Stimulated activated memory B cell treated with anti-CD40 and anti-IgM and Interleukin-4, amounts not matched to agents 10 μg/mL and 1 μg/mL and 100 μg/mL, for 72 hours (primary cell): Measurements from ENCODE around the gene KCNT1.

Experiments used
- ATAC-seq: fragments of 150-1000 bp; cut with Tn5 transposase; 2 replicates; pipeline ENCODE4 v1.10.0; 2021
- H3K27ac Mint-ChIP-seq: one replicate; pipeline ENCODE4 v1.8.0; 2022; ENCODE audit warnings: mild to moderate bottlenecking, mixed read lengths
- H3K27me3 Mint-ChIP-seq: one replicate; pipeline ENCODE4 v1.8.0; 2022; ENCODE audit warnings: mixed read lengths
- H3K36me3 Mint-ChIP-seq: one replicate; pipeline ENCODE4 v1.8.0; 2022; ENCODE audit warnings: mixed read lengths
- H3K4me1 Mint-ChIP-seq: one replicate; pipeline ENCODE4 v1.8.0; 2022; ENCODE audit warnings: mixed read lengths
- H3K4me3 Mint-ChIP-seq: one replicate; pipeline ENCODE4 v1.8.0; 2022; ENCODE audit warnings: mild to moderate bottlenecking, moderate library complexity, mixed read lengths
- H3K9me3 Mint-ChIP-seq: one replicate; pipeline ENCODE4 v1.8.0; 2022; ENCODE audit warnings: mixed read lengths

KCNT1 gene

DNA sequence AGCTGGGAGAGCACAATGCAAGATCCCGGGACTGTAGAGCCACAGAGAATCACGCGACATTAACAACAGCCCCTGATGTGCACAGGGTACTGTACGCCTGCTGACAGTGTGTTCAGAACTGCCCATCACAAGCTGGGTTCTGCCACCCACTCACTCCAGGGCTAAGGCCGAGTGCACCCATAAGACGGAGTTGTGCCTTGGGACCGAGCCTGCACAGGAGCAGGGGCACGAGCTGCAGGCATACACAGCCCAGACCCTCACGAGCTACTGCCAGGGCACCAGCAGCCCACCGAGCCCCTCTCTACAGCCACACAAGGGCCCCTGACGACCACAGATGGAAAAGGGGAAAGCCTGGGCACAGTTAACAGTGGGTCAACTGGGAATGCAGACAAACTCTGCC is 137.5 kb downstream of the KCNT1 start:
- Mint-ChIP-seq H3K4me3 (no peak overlapping the region), H3K27me3 (no peaks in the 10 kb centered on the region), H3K9me3 (peaks cover 6% of the 10 kb centered on the region), H3K4me1 (peaks cover 5% of the 10 kb centered on the region), H3K36me3 (peaks cover 34% of the 10 kb centered on the region), H3K27ac (no peak overlapping the region)
- no peak for ATAC-seq

GRCh38 chr9:135840107-135840506 is 138.1 kb downstream of the KCNT1 start:
- Mint-ChIP-seq H3K9me3 (peaks cover 6% of the 10 kb centered on the region), H3K36me3 (peaks cover 35% of the 10 kb centered on the region), H3K4me1 (peaks cover 5% of the 10 kb centered on the region), H3K27me3 (no peaks in the 10 kb centered on the region), H3K27ac (no peak overlapping the region), H3K4me3 (no peak overlapping the region)
- ATAC-seq = no peak

GRCh38 chr9:135840539-135840938 is 138.6 kb downstream of the KCNT1 start:
- peaks cover 37% of the 10 kb centered on the region for H3K36me3 Mint-ChIP-seq
- H3K9me3 Mint-ChIP-seq = peaks cover 10% of the 10 kb centered on the region
- no peak overlapping the region for H3K27ac Mint-ChIP-seq
- ATAC-seq = no peak
- H3K4me3 Mint-ChIP-seq = no peak overlapping the region
- H3K27me3 Mint-ChIP-seq = no peaks in the 10 kb centered on the region
- peaks cover 5% of the 10 kb centered on the region for H3K4me1 Mint-ChIP-seq
